Neural cell (in vitro differentiated cells): Measurements from ENCODE around the gene CD2AP.

Source experiments
- CTCF ChIP-seq: fragments of 450-650 bp; IDR thresholded peaks from 2 replicates; pipeline ENCODE4 v1.5.1; 2014; ENCODE audit warnings: antibody characterized with exemption, mild to moderate bottlenecking, moderate library complexity; ENCODE audit not compliant: poor library complexity, severe bottlenecking
- EP300 ChIP-seq: fragments of 450-650 bp; conservative IDR thresholded peaks from 2 replicates; pipeline ENCODE4 v1.6.1; 2014; ENCODE audit warnings: antibody characterized with exemption, mild to moderate bottlenecking, moderate library complexity; ENCODE audit not compliant: poor library complexity, severe bottlenecking
- EZH2 ChIP-seq: fragments of 200-600, 300-800 bp; shearing (Covaris generic), sonication (generic); IDR thresholded peaks from 2 replicates; pipeline ENCODE4 v1.6.1; 2014; ENCODE audit warnings: antibody characterized with exemption, low read length, borderline replicate concordance, mild to moderate bottlenecking; ENCODE audit not compliant: insufficient read depth, poor library complexity, severe bottlenecking
- MXI1 ChIP-seq: fragments of 450-650 bp; conservative IDR thresholded peaks from 2 replicates; pipeline ENCODE4 v1.6.1; 2014; ENCODE audit warnings: antibody characterized with exemption, mild to moderate bottlenecking; ENCODE audit not compliant: poor library complexity, severe bottlenecking
- RAD21 ChIP-seq: fragments of 450-650 bp; conservative IDR thresholded peaks from 2 replicates; pipeline ENCODE4 v1.6.1; 2014; ENCODE audit warnings: antibody characterized with exemption, mild to moderate bottlenecking, moderate library complexity
- TAF1 ChIP-seq: IDR thresholded peaks from 2 replicates; pipeline ENCODE4 v1.6.1; 2012; ENCODE audit warnings: low read depth

GRCh38 chr6:47475319-47475816 lies 2.2 kb upstream of the CD2AP start:
- TF ChIP-seq EZH2 (no peak), CTCF (no peak), RAD21 (no peak), MXI1 (no peak), TAF1 (no peak), EP300 (no peak)
